KMS-11 (cell line): Measurements from ENCODE around the gene SUPT20H.

Source experiments
- H2AFZ ChIP-seq: fragments of 200-600 bp; sonication (generic); 2 replicates; pipeline ENCODE4 v1.6.1; 2016; ENCODE audit warnings: antibody characterized with exemption, mixed run types, low read depth
- H3K27ac ChIP-seq: fragments of 200-600 bp; sonication (generic); 2 replicates; pipeline ENCODE4 v1.6.1; 2016; ENCODE audit warnings: mild to moderate bottlenecking, mixed run types
- H3K27me3 ChIP-seq: fragments of 200-600 bp; sonication (generic); 2 replicates; pipeline ENCODE4 v1.6.1; 2017; ENCODE audit warnings: mild to moderate bottlenecking, low read depth, mixed run types, moderate library complexity; ENCODE audit not compliant: insufficient read depth
- H3K36me3 ChIP-seq: fragments of 200-600 bp; sonication (generic); 2 replicates; pipeline ENCODE4 v1.6.1; 2017; ENCODE audit warnings: mild to moderate bottlenecking, mixed run types; ENCODE audit not compliant: insufficient read depth
- H3K4me1 ChIP-seq: fragments of 200-600 bp; sonication (generic); 2 replicates; pipeline ENCODE4 v1.6.1; 2016; ENCODE audit warnings: mild to moderate bottlenecking, low read depth, mixed run types; ENCODE audit not compliant: poor library complexity, severe bottlenecking
- H3K4me2 ChIP-seq: fragments of 200-600 bp; sonication (generic); 2 replicates; pipeline ENCODE4 v1.7.0; 2016; ENCODE audit warnings: mild to moderate bottlenecking, mixed run types
- H3K4me3 ChIP-seq: fragments of 200-600 bp; sonication (generic); IDR thresholded peaks from 2 replicates; pipeline ENCODE4 v1.6.1; 2017; ENCODE audit warnings: low read depth, low read length, mixed read lengths; ENCODE audit not compliant: insufficient read depth
- H3K79me2 ChIP-seq: fragments of 200-600 bp; sonication (generic); 2 replicates; pipeline ENCODE4 v1.6.1; 2016; ENCODE audit warnings: low read depth, mixed run types; ENCODE audit not compliant: insufficient read depth
- H3K9ac ChIP-seq: fragments of 200-600 bp; sonication (generic); 2 replicates; pipeline ENCODE4 v1.6.1; 2016; ENCODE audit warnings: mild to moderate bottlenecking, mixed run types
- H4K20me1 ChIP-seq: fragments of 200-600 bp; sonication (generic); 2 replicates; pipeline ENCODE4 v1.6.1; 2016; ENCODE audit warnings: mild to moderate bottlenecking, mixed run types; ENCODE audit not compliant: insufficient read depth
- CTCF ChIP-seq: fragments of 200-600 bp; sonication (generic); conservative IDR thresholded peaks from 2 replicates; pipeline ENCODE4 v1.6.1; 2017; ENCODE audit warnings: low read depth, mild to moderate bottlenecking, antibody characterized with exemption, low read length, moderate library complexity, mixed read lengths

The SUPT20H gene

GRCh38 chr13:37106642-37107041 is 47.2 kb upstream of the SUPT20H start:
- Histone ChIP-seq H3K9ac (no peak overlapping the region), H3K4me2 (no peak overlapping the region), H3K27ac (no peak overlapping the region), H3K79me2 (no peaks in the 10 kb centered on the region), H4K20me1 (no peaks in the 10 kb centered on the region), H2AFZ (no peak overlapping the region), H3K4me1 (no peaks in the 10 kb centered on the region), H3K27me3 (no peaks in the 10 kb centered on the region), H3K36me3 (no peaks in the 10 kb centered on the region), H3K4me3 (no peak overlapping the region)
- no peak for TF ChIP-seq CTCF

- no peak within 1 kb of the TSS for H3K27ac ChIP-seq
Observed at GRCh38 chr13:37105251-37105714, 45.8 kb upstream of the SUPT20H start, which contains the start of gene CSNK1A1L. TSS of gene CSNK1A1L (minus strand) at chr13:37105664. CDS start at chr13:37105256, 408 bp downstream.

GRCh38 chr13:37102896-37103295 is 43.4 kb upstream of the SUPT20H start:
- Histone ChIP-seq H2AFZ (no peak overlapping the region), H3K27me3 (no peaks in the 10 kb centered on the region), H3K79me2 (no peaks in the 10 kb centered on the region), H3K4me3 (no peak overlapping the region), H4K20me1 (no peaks in the 10 kb centered on the region), H3K4me1 (no peaks in the 10 kb centered on the region), H3K27ac (no peak overlapping the region), H3K36me3 (no peaks in the 10 kb centered on the region), H3K9ac (no peak overlapping the region), H3K4me2 (no peak overlapping the region)
- no peak for TF ChIP-seq CTCF

More at GRCh38 chr13:37105251-37105714, 45.8 kb upstream of the SUPT20H start, which contains the start of gene CSNK1A1L:
- no peak within 1 kb of the TSS for H3K4me2 ChIP-seq
- no peak within 1 kb of the TSS for H3K9ac ChIP-seq
- no peak within 1 kb of the TSS for H2AFZ ChIP-seq
- no peaks in the 10 kb centered on the region for H4K20me1 ChIP-seq
- H3K4me3 ChIP-seq = no peak within 1 kb of the TSS
- no peak for TF ChIP-seq CTCF
- H3K27me3 ChIP-seq = no peaks in the 10 kb centered on the region
- no peaks in the 10 kb centered on the region for H3K79me2 ChIP-seq
- no peaks in the 10 kb centered on the region for H3K36me3 ChIP-seq
- no peaks in the 10 kb centered on the region for H3K4me1 ChIP-seq

GRCh38 chr13:37101201-37101600 is 41.7 kb upstream of the SUPT20H start:
- Histone ChIP-seq H3K4me3 (no peak overlapping the region), H3K9ac (no peak overlapping the region), H3K36me3 (no peaks in the 10 kb centered on the region), H3K4me1 (no peaks in the 10 kb centered on the region), H3K79me2 (no peaks in the 10 kb centered on the region), H3K27ac (no peak overlapping the region), H3K27me3 (no peaks in the 10 kb centered on the region), H2AFZ (no peak overlapping the region), H4K20me1 (no peaks in the 10 kb centered on the region), H3K4me2 (no peak overlapping the region)
- TF ChIP-seq CTCF = no peak
